ENCODE measurements around the gene DONSON. TPM values are rescaled to one million over a fixed set of nuclear protein-coding genes. Genes with fewer than 3 reads are reported as not detected.

DONSON gene
- total RNA-seq, 1 experiment from 2014 or later: 35.3 TPM

DNA sequence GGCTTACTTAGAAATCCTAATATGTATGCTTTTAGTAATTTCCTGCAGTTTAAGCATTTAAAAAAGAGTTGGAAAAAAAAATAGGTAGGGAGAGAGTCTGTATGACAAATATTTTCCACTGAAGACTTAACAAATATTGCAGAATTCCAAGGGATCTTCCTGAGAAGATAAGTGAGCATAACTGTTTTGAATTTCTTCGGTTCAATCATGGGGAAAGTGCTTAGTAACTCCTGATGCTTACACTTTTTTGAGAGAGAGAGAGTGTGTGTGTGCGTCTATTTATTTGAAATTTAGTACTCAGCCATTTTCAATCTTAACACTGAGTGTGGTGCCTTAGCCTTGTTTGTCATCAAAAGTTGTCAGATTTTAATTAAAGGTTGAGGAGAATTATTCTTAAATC lies 27.1 kb downstream of the DONSON start:
- Mint-ChIP-seq H3K36me3 (ENCODE audit: insufficient read depth in 1 of 3, low read depth in 3 of 3) (peaks cover 44 to 68% (median 64%) of the 10 kb centered on the region in 3 experiments; a peak in 6 of 7 replicates), H3K27ac (peak overlapping the region; percentile 3 to 85 (median 14); a peak in 4 of 7 replicates), H3K9me3 (no peaks in the 10 kb centered on the region), H3K4me3 (no peak overlapping the region), H3K4me1 (peaks cover 5% of the 10 kb centered on the region in 2 experiments), H3K27me3 (ENCODE audit: low read depth) (no peaks in the 10 kb centered on the region)
- Histone ChIP-seq H3K23ac (ENCODE audit: insufficient read length, low read depth, low read length) (no peak overlapping the region), H3K9ac (ENCODE audit: extremely low read depth, insufficient read length, low read length) (no peak overlapping the region), H2AFZ (ENCODE audit: low read length) (no peak overlapping the region), H3K18ac (ENCODE audit: insufficient read length, low read depth, low read length) (no peak overlapping the region), H3K4me1 (ENCODE audit: insufficient read depth, low read length) (no peaks in the 10 kb centered on the region), H3K79me2 (ENCODE audit: insufficient read depth, low read length) (0 out of 2 replicates have a peak, but pooled peaks cover 2% of the 10 kb centered on the region), H2BK120ac (ENCODE audit: low read depth, low read length, poor library complexity, severe bottlenecking) (no peak overlapping the region), H2BK15ac (ENCODE audit: low read depth, low read length) (no peak overlapping the region), H3K27me3 (ENCODE audit: insufficient read depth, low read length) (no peaks in the 10 kb centered on the region), H3K79me1 (ENCODE audit: insufficient read depth, low read depth, low read length, poor library complexity, severe bottlenecking) (peaks cover 7% of the 10 kb centered on the region), H4K91ac (ENCODE audit: insufficient read length, low read depth, low read length) (no peak overlapping the region), H3T11ph (ENCODE audit: low read length) (no peak overlapping the region), H3K27ac (ENCODE audit: insufficient read length, low read depth, low read length) (no peak overlapping the region), H3K14ac (ENCODE audit: insufficient read depth, low read length) (no peak overlapping the region), H2BK5ac (ENCODE audit: insufficient read length, low read length) (no peak overlapping the region), H2BK12ac (ENCODE audit: insufficient read length, low read depth, low read length) (no peak overlapping the region), H3K4ac (ENCODE audit: low read depth, low read length) (no peak overlapping the region), H2AK5ac (ENCODE audit: insufficient read length, low read length) (no peak overlapping the region), H3K56ac (ENCODE audit: insufficient read length, low read depth, low read length) (no peak overlapping the region), H4K5ac (ENCODE audit: insufficient read length, low read depth, low read length) (no peak overlapping the region), H4K20me1 (ENCODE audit: control insufficient read depth, insufficient read depth, insufficient read length) (no peaks in the 10 kb centered on the region), H3K23me2 (ENCODE audit: insufficient read length, low read depth, low read length, poor library complexity, severe bottlenecking) (no peaks in the 10 kb centered on the region), H4K8ac (replicated peaks; ENCODE audit: insufficient read length, low read depth, low read length) (no peak overlapping the region), H3K4me2 (ENCODE audit: insufficient read depth, insufficient read length, low read length) (no peak overlapping the region), H2BK20ac (ENCODE audit: low read depth, low read length, poor library complexity, severe bottlenecking) (no peak overlapping the region), H3K9me3 (ENCODE audit: control insufficient read depth, low read depth, low read length) (no peaks in the 10 kb centered on the region)
- TF ChIP-seq CTCF (conservative IDR thresholded peaks at IDR 0.05): no peak
- no peak for DNase-seq
- no CpG with 5 or more reads among the region's 2 CpGs for WGBS (ENCODE audit: extremely low coverage, insufficient read length, low lambda C conversion rate)

Measured in H9 (cell line).